GM23338 (cell line): ENCODE measurements around the gene SUCLG2. TPM values are rescaled to one million over a fixed set of nuclear protein-coding genes. Genes with fewer than 3 reads are reported as not detected.

Experiments
- ATAC-seq: fragments of 200-7000 bp; cut with Tn5 transposase; 3 replicates; pipeline ENCODE4 v1.9.1; 2020
- DNase-seq: peaks from one replicate; pipeline ENCODE4 v3.0.0-alpha.2; 2015; ENCODE audit warnings: low spot score
- H2AFZ ChIP-seq: fragments of 200-600 bp; sonication (generic); 2 replicates; pipeline ENCODE4 v1.8.0; 2016; ENCODE audit warnings: antibody characterized with exemption, mild to moderate bottlenecking, moderate library complexity
- H3F3A ChIP-seq: fragments of 200-600 bp; sonication (generic); replicated peaks from 2 replicates; pipeline ENCODE4 v1.8.0; 2017; ENCODE audit warnings: antibody characterized with exemption, mixed run types, low read depth
- H3K27ac ChIP-seq: fragments of 200-600 bp; sonication (generic); 2 replicates; pipeline ENCODE4 v1.6.1; 2016; ENCODE audit warnings: low read depth
- H3K27me3 ChIP-seq: fragments of 200-600 bp; sonication (generic); 2 replicates; pipeline ENCODE4 v1.8.0; 2016; ENCODE audit warnings: mild to moderate bottlenecking, mixed run types, moderate library complexity; ENCODE audit not compliant: insufficient read depth
- H3K36me3 ChIP-seq: fragments of 200-600 bp; sonication (generic); 2 replicates; pipeline ENCODE4 v1.8.0; 2016; ENCODE audit warnings: mild to moderate bottlenecking; ENCODE audit not compliant: insufficient read depth
- H3K4me1 ChIP-seq: fragments of 200-600 bp; sonication (generic); 2 replicates; pipeline ENCODE4 v1.8.0; 2016; ENCODE audit warnings: mild to moderate bottlenecking, moderate library complexity; ENCODE audit not compliant: insufficient read depth
- H3K4me2 ChIP-seq: fragments of 200-600 bp; sonication (generic); 2 replicates; pipeline ENCODE4 v1.7.1; 2017; ENCODE audit warnings: mixed run types
- H3K4me3 ChIP-seq: fragments of 200-600 bp; sonication (generic); 2 replicates; pipeline ENCODE4 v1.6.1; 2016; ENCODE audit warnings: mixed run types
- H3K79me2 ChIP-seq: fragments of 200-600 bp; sonication (generic); replicated peaks from 2 replicates; pipeline ENCODE4 v1.8.0; 2017; ENCODE audit warnings: mild to moderate bottlenecking; ENCODE audit not compliant: insufficient read depth
- H3K9me2 ChIP-seq: fragments of 200-600 bp; sonication (generic); 2 replicates; pipeline ENCODE4 v1.8.0; 2017; ENCODE audit not compliant: insufficient read depth
- H4K20me1 ChIP-seq: fragments of 200-600 bp; sonication (generic); replicated peaks from 2 replicates; pipeline ENCODE4 v1.8.0; 2017; ENCODE audit warnings: mild to moderate bottlenecking; ENCODE audit not compliant: insufficient read depth
- H3K27ac Mint-ChIP-seq: 2 replicates; pipeline ENCODE4 v1.8.0; 2020; ENCODE audit warnings: inconsistent platforms, mild to moderate bottlenecking, moderate library complexity, mixed read lengths
- H3K27me3 Mint-ChIP-seq: 3 replicates; pipeline ENCODE4 v1.8.0; 2022; ENCODE audit warnings: low read depth, mild to moderate bottlenecking, moderate library complexity, mixed read lengths, inconsistent platforms; ENCODE audit not compliant: insufficient read depth, poor library complexity
- H3K36me3 Mint-ChIP-seq: 3 replicates; pipeline ENCODE4 v1.8.0; 2021; ENCODE audit warnings: low read depth, mild to moderate bottlenecking, inconsistent platforms, moderate library complexity, mixed read lengths
- H3K4me1 Mint-ChIP-seq: 3 replicates; pipeline ENCODE4 v1.8.0; 2020; ENCODE audit warnings: mild to moderate bottlenecking, inconsistent platforms, mixed read lengths
- H3K4me3 Mint-ChIP-seq: 3 replicates; pipeline ENCODE4 v1.8.0; 2021; ENCODE audit warnings: moderate library complexity, mild to moderate bottlenecking, inconsistent platforms, mixed read lengths
- H3K9me3 Mint-ChIP-seq: 3 replicates; pipeline ENCODE4 v1.8.0; 2020; ENCODE audit warnings: moderate library complexity, mild to moderate bottlenecking, inconsistent platforms, mixed read lengths
- CREB1 ChIP-seq: fragments of 250-450 bp; sonication (Bioruptor Pico); IDR thresholded peaks from 2 replicates; pipeline ENCODE4 v1.5.0; 2020; ENCODE audit warnings: low read depth, mild to moderate bottlenecking, moderate library complexity
- CTCF ChIP-seq, 2 experiments: fragments of 200-600 bp in 1 of 2; sonication (generic) in 1 of 2; conservative IDR thresholded peaks; 2 replicates each; pipeline versions ENCODE4 v1.5.1 to v1.6.1; 2016 to 2017; ENCODE audit warnings: antibody characterized with exemption in 2 of 2, low read depth in 2 of 2, mild to moderate bottlenecking in 2 of 2, moderate library complexity in 1 of 2
- EZH2 ChIP-seq: fragments of 200-600 bp; sonication (generic); IDR thresholded peaks from one replicate; pipeline ENCODE4 v1.8.0; 2017; ENCODE audit warnings: antibody characterized with exemption, mild to moderate bottlenecking, low read depth; ENCODE audit not compliant: unreplicated experiment
- EZH2phosphoT487 ChIP-seq: fragments of 200-600 bp; sonication (generic); IDR thresholded peaks from one replicate; pipeline ENCODE4 v1.8.1; 2018; ENCODE audit warnings: antibody characterized with exemption; ENCODE audit not compliant: unreplicated experiment
- JUNB ChIP-seq: IDR thresholded peaks from one replicate; pipeline ENCODE4 v1.6.1; 2016; ENCODE audit warnings: antibody characterized with exemption; ENCODE audit not compliant: unreplicated experiment
- NANOG ChIP-seq: IDR thresholded peaks from 2 replicates; pipeline ENCODE4 v1.6.1; 2016; ENCODE audit warnings: antibody characterized with exemption, borderline replicate concordance
- POLR2AphosphoS5 ChIP-seq: IDR thresholded peaks from 2 replicates; pipeline ENCODE4 v1.6.1; 2016; ENCODE audit warnings: antibody characterized with exemption, low read depth
- STAT1 ChIP-seq: IDR thresholded peaks from one replicate; pipeline ENCODE4 v1.6.1; 2016; ENCODE audit warnings: antibody characterized with exemption; ENCODE audit not compliant: unreplicated experiment
- ZNF114 ChIP-seq: fragments of 250-450 bp; sonication (Bioruptor Pico); IDR thresholded peaks from 2 replicates; pipeline ENCODE4 v1.5.0; 2020; ENCODE audit warnings: mild to moderate bottlenecking, moderate library complexity
- ZNF331 ChIP-seq: fragments of 250-450 bp; sonication (Bioruptor Pico); IDR thresholded peaks from 2 replicates; pipeline ENCODE4 v1.5.0; 2020; ENCODE audit warnings: low read depth, mild to moderate bottlenecking, moderate library complexity
- ZNF462 ChIP-seq: fragments of 250-450 bp; sonication (Bioruptor Pico); IDR thresholded peaks from 2 replicates; pipeline ENCODE4 v1.5.0; 2020; ENCODE audit warnings: mild to moderate bottlenecking, moderate library complexity
- polyA plus RNA-seq: library from polyadenylated mRNA; unstranded; fragments of >200 nt; fragmentation: Nextera tagmentation; extraction: Ambion mirVana; gene quantifications from 2 replicates; pipeline ENCODE4 v1.2.1, GENCODE V29; 2016
- total RNA-seq: library from RNA; depleted of rRNA; stranded (reverse); fragments of >200 nt; shearing (Covaris generic); gene quantifications from 2 replicates; pipeline ENCODE4 v1.2.3, GENCODE V29; 2014

Gene SUCLG2
- total and polyA plus RNA-seq, 2 experiments from 2014 or later: 29.3 to 39.0 TPM

- Histone ChIP-seq H3K36me3 (peaks cover 5% of the 10 kb centered on the region; the same call in 1 of the 2 replicates), H3F3A (no peaks in the 10 kb centered on the region), H3K27ac (no peak overlapping the region), H3K4me2 (no peak overlapping the region), H3K4me1 (peaks cover 6% of the 10 kb centered on the region; the same call in 1 of the 2 replicates), H3K4me3 (no peak overlapping the region), H3K79me2 (no peaks in the 10 kb centered on the region), H3K27me3 (no peaks in the 10 kb centered on the region), H2AFZ (no peak overlapping the region), H3K9me2 (peaks cover 2% of the 10 kb centered on the region; the same call in 1 of the 2 replicates), H4K20me1 (no peaks in the 10 kb centered on the region)
- Mint-ChIP-seq H3K36me3 (peaks cover 14% of the 10 kb centered on the region), H3K4me3 (no peak overlapping the region), H3K9me3 (peaks cover 8% of the 10 kb centered on the region; the same call in 2 of the 3 replicates), H3K27ac (no peak overlapping the region), H3K27me3 (no peaks in the 10 kb centered on the region), H3K4me1 (peaks cover 11% of the 10 kb centered on the region)
- DNase-seq (no peak), ATAC-seq (no peak)
- no peak for TF ChIP-seq CREB1 (CRISPR knock-in tag)
- no peak for TF ChIP-seq ZNF114 (CRISPR knock-in tag)
- TF ChIP-seq STAT1: no peak
- no peak for TF ChIP-seq NANOG
- TF ChIP-seq CTCF (conservative IDR thresholded peaks at IDR 0.05; ENCODE audit: low read depth in 2 of 2): no peak
Observed at GRCh38 chr3:67478423-67478822, 176.0 kb downstream of the SUCLG2 start.

GRCh38 chr3:67474311-67474710 is 180.1 kb downstream of the SUCLG2 start:
- ATAC-seq (no peak), DNase-seq (no peak)
- Mint-ChIP-seq H3K9me3 (peaks cover 8% of the 10 kb centered on the region; the same call in 2 of the 3 replicates), H3K27me3 (no peaks in the 10 kb centered on the region), H3K4me1 (no peaks in the 10 kb centered on the region), H3K4me3 (no peak overlapping the region), H3K36me3 (peaks cover 14% of the 10 kb centered on the region), H3K27ac (no peak overlapping the region)
- no peaks in the 10 kb centered on the region for H3F3A ChIP-seq
- peaks cover 5% of the 10 kb centered on the region; the same call in 1 of the 2 replicates for H3K36me3 ChIP-seq
- H3K4me2 ChIP-seq: no peak overlapping the region
- no peak overlapping the region for H3K4me3 ChIP-seq
- no peaks in the 10 kb centered on the region for H3K27me3 ChIP-seq
- no peaks in the 10 kb centered on the region for H3K79me2 ChIP-seq
- 0 out of 2 replicates have a peak, but pooled peaks cover 2% of the 10 kb centered on the region for H3K9me2 ChIP-seq
- H3K4me1 ChIP-seq: no peaks in the 10 kb centered on the region
- no peak overlapping the region for H2AFZ ChIP-seq
- no peaks in the 10 kb centered on the region for H4K20me1 ChIP-seq
- H3K27ac ChIP-seq: no peak overlapping the region
- no peak for TF ChIP-seq JUNB
- TF ChIP-seq EZH2: no peak
- TF ChIP-seq POLR2AphosphoS5: no peak
- no peak for TF ChIP-seq CREB1 (CRISPR knock-in tag)
- TF ChIP-seq ZNF331: no peak
- TF ChIP-seq STAT1: no peak
- TF ChIP-seq EZH2phosphoT487: no peak
- no peak for TF ChIP-seq NANOG
- no peak for TF ChIP-seq ZNF462 (CRISPR knock-in tag)
- no peak for TF ChIP-seq ZNF114 (CRISPR knock-in tag)
- no peak for TF ChIP-seq CTCF (conservative IDR thresholded peaks at IDR 0.05; ENCODE audit: low read depth in 2 of 2)
